GM21619 (cell line): ENCODE data around the gene ATP7B.

Experiments
- ATAC-seq: cut with Tn5 transposase; IDR thresholded peaks from one replicate; pipeline ENCODE4 v1.9.1; 2021; ENCODE audit not compliant: unreplicated experiment

The ATP7B gene

GRCh38 chr13:51953347-51954195 lies 57.7 kb downstream of the ATP7B start:
- ATAC-seq, result no peak

GRCh38 chr13:51950722-51951121 lies 60.5 kb downstream of the ATP7B start:
- ATAC-seq, result no peak

- no peak for ATAC-seq
Measured at GRCh38 chr13:51946163-51946669, 65.0 kb downstream of the ATP7B start.

GRCh38 chr13:51945149-51945548 lies 66.1 kb downstream of the ATP7B start:
- ATAC-seq, result no peak

GRCh38 chr13:51944428-51944827 lies 66.8 kb downstream of the ATP7B start:
- no peak for ATAC-seq

GRCh38 chr13:51943721-51944120 lies 67.5 kb downstream of the ATP7B start:
- ATAC-seq, result no peak

GRCh38 chr13:51942189-51942588 lies 69.1 kb downstream of the ATP7B start:
- no peak for ATAC-seq

- no peak for ATAC-seq
Measured at GRCh38 chr13:51938454-51938853, 72.8 kb downstream of the ATP7B start.

- no peak for ATAC-seq
Measured at GRCh38 chr13:51937320-51938290, 73.6 kb downstream of the ATP7B start.

- ATAC-seq, result no peak
Measured at GRCh38 chr13:51935326-51936171, 75.7 kb downstream of the ATP7B start.

- ATAC-seq, result no peak
Measured at GRCh38 chr13:51934461-51935087, 76.7 kb downstream of the ATP7B start.

GRCh38 chr13:51933466-51934058 lies 77.7 kb downstream of the ATP7B start:
- ATAC-seq, result no peak

GRCh38 chr13:51932231-51932630 lies 79.0 kb downstream of the ATP7B start:
- no peak for ATAC-seq

- no peak for ATAC-seq
Measured at GRCh38 chr13:51931606-51932005, 79.6 kb downstream of the ATP7B start.

GRCh38 chr13:51929699-51930098 lies 81.6 kb downstream of the ATP7B start:
- no peak for ATAC-seq

- no peak for ATAC-seq
Measured at GRCh38 chr13:51928231-51928630, 83.0 kb downstream of the ATP7B start.

- ATAC-seq, result no peak
Measured at GRCh38 chr13:51927129-51927528, 84.1 kb downstream of the ATP7B start.

- ATAC-seq, result no peak
Measured at GRCh38 chr13:51926528-51926885, 84.7 kb downstream of the ATP7B start.

- ATAC-seq, result no peak
Measured at GRCh38 chr13:51925865-51926527, 85.3 kb downstream of the ATP7B start.
